GM19351 (cell line): ENCODE measurements around the gene L1TD1.
"Not testable (repeated sequence)": the region's sequence is repeated elsewhere in the genome, so short reads cannot be mapped to it uniquely, and the experiment has no call there.

Experiments
- ATAC-seq: cut with Tn5 transposase; IDR thresholded peaks from one replicate; pipeline ENCODE4 v1.9.1; 2021; ENCODE audit warnings: mild to moderate bottlenecking, moderate library complexity; ENCODE audit not compliant: unreplicated experiment

Gene L1TD1

DNA sequence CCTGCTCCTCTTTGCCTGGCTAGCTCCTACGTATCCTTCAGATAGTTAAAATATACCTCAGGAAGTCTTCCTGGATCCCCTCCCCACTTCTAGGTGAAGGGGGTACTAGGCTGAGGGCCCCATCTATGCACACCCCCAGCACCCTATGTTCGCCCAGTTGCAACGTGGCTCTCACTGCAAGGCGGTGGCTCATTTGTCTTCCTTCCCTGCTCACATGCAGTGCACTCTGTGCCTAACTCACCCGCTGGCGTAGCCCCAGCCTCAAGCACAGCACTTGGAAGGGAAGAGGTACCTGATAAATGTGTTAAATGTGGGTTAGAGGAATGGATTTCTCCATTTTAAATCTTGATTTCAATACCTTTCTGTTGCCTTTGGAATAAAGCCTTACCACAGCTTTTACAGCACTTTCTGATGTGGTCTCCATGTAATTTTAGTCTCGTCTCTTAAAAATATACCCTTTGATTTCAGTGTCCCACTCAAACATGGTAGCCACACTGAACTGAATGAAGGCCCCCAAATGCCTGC lies 39.3 kb downstream of the L1TD1 start:
- ATAC-seq = no peak

DNA sequence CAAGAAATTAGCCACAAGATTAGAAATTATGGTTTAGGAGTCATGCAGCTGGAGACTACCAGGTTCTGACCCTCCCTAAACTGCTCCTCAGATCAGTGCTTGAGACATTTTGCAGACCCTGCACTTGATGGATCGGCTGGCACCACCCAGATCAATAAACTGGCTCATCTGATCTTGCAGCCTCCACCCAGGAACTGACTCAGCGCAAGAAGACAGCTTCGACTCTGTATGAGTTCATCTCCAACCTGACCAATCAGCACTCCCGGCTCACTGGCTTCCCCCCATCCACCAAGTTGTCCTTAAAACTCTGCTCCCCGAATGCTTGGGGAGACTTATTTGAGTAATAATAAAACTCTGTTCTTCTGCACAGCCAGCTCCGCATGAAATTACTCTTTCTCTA lies 40.0 kb downstream of the L1TD1 start:
- ATAC-seq = no peak

DNA sequence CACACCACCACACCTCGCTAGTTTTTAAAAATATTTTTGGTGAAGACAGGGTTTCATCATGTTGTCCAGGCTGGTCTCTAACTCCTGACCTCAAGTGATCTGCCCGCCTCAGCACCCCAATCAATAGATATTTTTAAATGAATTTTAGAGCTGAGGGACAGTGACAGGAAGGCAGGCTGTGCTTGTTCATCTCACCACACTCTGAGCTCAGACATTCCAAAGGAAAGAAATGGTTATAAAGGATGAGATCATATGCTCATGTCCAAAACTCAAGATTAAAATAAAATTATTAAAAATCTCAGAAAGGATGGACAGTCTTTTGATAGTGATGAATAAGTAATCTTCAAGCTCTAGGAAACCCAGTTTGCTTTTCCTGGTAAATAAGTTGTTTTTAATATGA lies 40.9 kb downstream of the L1TD1 start:
- no peak for ATAC-seq

DNA sequence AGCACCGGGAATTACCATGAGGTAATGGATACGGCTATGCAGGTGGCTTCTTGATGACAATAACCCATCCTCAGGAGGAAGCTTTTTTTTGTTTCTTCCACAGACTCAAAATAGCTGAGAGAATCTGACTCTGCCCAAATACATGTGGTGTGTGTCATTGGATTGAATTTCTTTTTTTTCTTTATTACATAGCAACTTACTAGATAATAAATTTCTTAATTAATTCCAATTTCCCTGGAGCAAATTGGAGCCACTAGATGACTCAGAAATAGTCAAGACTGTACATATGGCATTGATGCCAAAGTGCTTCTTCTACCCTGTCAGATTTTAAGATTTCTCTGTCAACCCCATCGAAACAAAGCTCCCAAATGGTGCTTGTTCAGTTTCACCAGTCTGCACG lies 42.7 kb downstream of the L1TD1 start:
- ATAC-seq = no peak

DNA sequence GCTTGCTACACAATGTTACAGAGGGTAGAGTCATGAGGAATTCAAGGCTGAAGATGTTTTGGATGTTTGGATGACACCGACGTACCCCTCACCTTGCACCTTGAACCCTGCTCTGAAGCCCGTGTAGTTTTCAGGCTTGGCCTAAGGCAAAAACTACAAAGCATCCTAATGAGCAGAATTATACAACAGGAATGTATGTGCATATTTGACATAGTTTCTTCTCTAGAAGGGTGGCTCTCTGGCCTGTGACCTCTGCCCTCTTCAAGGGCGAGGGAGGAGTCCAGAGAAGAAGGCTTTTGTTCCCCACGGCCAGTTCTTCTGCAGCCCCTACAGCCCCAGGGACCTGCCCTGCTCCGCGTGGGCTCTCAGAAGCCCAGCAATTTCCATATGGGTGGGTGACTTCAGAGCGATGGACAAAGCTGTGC lies 43.3 kb downstream of the L1TD1 start:
- no peak for ATAC-seq

DNA sequence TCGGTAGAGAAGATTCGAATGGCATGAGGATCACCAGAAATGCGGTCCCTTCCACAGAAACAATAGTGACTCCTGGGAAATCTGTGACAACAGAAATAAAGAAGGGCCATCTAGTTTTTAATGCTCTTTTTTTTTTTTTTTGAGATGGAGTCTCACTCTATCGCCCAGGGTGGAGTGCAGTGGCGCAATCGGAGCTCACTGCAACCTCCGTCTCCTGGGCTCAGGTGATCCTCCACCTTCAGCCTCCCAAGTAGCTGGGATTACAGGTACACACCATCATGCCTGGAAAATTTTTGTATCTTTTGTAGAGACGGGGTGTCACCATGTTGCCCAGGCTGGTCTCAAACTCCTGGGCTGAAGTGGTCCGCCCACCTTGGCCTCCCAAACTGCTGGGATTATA lies 43.9 kb downstream of the L1TD1 start:
- no peak for ATAC-seq

DNA sequence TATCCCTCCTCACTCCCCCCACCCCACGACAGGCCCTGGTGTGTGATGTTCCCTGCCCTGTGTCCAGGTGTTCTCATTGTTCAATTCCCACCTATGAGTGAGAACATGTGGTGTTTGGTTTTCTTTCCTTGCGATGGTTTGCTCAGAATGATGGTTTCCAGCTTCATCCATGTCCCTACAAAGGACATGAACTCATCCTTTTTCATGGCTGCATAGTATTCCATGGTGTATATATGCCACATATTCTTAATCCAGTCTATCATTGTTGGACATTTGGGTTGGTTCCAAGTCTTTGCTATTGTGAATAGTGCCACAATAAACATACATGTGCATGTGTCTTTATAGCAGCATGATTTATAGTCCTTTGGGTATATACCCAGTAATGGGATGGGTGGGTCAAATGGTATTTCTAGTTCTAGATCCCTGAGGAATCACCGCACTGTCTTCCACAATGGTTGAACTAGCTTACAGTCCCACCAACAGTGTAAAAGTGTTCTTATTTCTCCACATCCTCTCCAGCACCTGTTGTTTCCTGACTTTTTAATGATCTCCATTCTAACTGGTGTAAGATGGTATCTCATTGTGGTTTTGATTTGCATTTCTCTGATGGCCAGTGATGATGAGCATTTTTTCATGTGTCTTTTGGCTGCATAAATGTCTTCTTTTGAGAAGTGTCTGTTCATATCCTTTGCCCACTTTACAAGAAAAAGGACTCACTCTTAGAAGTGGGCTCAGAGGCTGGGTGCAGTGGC lies 45.2 kb downstream of the L1TD1 start:
- ATAC-seq = not testable (repeated sequence)

DNA sequence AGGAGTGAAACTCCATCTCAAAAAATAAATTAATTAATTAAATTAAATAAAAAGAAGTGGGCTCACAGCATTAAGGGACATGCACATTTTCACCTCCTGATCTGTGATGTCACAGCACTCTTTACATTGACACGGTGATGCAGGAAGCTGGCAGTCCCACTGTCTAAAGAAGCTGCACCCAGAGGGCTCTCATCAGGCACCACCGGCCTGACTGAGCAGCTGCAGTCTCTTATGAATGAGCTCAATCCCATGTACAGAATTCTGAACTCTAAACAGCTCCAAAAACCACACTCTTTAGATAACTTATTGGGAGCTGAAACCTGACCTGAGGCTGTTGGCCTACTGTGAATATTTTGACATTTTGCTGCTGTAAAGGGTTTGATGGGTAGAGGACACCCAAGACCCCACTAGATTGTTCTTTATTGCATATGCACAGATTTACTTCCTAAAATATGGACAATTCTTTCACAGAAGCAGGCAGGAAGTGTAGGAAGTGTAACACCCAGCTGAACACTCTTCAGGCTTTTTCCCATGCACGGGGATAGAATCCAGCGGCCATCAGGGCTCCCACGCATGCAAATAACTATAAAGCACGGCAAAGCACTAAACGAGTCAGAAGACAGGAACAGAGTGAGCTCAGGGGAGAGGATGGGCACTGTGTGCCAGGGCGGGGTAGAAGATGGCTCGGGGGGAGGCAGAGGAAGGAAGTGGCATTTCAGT lies 46.2 kb downstream of the L1TD1 start:
- no peak for ATAC-seq

DNA sequence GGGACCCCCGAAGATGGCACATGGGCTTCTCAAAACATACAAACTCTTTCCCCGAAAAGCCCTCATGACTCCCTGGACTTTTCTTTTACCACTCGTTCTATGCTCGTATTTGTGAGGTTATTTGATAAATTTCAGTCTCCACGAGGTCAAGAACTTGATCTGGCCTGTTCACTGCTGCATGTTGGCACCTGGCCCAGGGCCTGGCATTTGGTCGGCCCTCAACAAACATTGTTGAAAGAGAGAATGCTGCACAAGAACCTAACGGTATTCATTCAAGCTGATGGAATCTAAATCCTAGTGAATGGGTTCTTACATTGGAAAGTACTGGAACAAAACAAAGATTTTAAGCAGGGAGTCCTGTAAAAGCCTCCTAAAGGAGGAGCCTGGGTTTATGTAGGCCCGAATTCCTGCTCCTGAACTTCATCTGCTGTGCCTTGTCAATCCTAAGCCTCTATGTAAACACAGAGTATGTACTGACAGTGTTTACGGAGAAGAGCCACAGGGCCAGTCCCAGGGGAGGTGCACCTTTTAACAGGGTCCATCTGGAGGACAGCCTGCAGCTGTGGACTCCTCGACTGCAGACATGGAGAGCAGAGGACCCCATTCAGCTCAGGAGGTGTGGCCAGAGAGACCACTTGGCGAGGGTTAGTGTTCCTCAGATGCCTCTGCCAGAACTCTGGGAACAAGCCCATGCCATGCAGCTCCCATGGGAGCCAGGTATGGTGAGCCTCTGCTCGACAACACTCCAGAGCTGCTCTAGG lies 46.9 kb downstream of the L1TD1 start:
- ATAC-seq = no peak

DNA sequence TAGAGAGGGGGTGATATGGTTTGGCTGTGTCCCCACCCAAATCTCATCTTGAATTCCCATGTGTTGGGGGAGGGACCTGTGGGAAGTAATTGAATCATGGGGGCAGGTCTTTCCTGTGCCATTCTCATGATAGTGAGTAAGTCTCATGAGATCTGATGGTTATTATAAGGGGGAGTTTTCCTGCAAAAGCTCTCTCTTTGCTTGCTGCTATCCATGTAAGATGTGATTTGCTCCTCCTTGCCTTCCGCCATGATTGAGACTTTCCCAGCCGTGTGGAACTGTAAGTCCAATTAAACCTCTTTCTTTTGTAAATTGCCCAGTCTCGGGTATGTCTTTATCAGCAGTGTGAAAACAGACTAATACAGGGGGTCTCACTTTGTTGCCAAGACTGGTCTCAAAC lies 49.7 kb downstream of the L1TD1 start:
- not testable (repeated sequence) for ATAC-seq

DNA sequence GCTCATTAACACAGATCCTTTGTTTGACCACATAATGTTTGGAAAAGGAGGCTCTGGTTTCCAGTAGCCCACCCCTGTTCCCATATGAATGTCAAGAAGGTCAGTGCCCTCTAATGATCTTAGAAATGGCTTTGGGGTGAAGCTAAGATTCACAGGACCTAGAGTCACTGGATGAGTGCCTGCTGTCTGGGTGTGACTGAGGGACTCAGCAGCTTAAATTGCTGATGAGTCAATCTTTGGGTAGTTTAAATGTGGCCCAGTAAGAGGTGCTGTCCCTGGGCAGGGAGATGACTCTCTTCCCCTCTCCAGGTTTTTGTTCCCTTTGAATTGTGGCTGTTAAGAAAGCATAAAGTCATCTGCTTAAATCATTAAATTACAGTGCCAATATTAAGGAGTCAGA lies 50.6 kb downstream of the L1TD1 start:
- ATAC-seq = no peak

DNA sequence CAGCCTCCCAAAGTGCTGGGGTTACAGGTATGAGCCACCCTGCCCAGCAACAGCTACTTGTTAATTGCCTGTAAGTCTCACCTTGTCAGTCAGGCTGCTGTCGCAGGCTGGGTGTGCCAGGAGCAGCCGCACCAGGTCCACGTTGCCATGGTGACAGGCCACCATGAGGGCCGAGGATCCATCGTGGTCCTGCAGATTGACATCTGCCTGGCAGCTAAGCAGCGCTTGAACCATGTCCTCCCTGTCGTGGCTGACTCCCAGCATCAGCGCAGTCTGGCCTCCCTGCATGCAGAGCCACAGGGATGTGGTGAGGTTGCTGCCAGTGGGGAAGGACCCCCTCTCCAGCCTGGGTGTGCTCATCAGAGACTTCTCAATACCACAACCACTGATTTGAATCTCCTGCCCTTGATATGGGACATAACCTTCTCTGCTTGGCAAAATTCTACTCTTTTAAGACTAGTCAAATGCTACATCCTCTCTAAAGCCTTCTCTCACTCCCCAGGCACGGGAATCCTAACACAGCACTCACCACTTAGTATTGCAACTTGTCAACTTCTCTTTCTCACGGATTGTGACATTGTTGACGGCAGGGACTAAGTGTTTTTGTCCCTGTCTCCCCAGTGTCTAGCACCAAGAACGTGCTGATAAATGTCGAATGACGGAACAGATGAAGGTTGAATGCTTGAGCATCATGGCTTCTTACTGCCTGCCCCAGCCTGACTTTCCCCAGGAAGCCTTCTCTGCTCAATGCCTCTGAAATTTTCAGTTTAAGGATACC lies 52.9 kb downstream of the L1TD1 start:
- ATAC-seq = no peak

DNA sequence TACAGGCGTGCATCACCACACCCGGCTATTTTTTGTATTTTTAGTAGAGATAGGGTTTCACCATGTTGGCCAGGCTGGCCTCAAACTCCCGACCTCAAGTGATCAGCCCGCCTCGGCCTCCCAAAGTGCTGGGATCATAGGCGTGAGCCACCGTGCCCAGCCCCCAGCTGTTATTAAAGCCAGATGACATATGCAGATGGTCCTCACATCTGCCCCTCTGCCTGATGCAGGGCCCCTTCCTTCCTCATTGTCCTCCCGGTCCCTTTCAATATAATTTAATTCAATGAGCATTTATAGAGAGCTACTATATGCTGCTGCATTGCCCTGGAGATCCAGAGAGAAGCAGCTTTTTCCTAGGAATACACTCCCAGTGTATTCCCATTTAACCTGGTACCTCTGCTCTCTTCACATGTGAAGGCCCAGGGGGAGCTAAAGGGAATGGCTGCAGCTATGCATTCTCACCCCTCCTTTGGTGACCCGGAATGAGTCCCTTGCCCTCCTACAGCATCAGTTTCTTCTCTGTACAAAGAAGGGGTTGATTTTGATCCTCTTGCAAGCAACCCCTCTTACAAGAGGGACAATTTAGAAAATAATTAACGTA lies 55.6 kb downstream of the L1TD1 start:
- ATAC-seq = no peak

DNA sequence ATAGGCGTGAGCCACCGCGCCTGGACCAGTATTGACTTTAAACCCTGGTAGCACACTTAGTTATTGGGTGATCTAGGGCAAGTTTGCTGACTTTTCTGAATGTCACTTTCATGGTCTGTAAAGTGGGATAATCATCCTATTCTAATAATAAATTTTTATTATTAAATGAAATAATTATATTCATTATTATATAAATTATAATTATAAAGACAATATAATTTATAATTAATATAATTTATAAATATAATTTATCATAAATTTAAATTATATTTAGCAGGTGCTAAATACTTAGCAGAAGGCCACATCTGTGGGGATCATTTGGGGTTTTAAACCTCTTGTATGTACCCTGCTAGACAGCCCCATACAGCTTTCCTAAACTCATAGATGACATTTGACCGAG lies 64.9 kb downstream of the L1TD1 start:
- no peak for ATAC-seq

DNA sequence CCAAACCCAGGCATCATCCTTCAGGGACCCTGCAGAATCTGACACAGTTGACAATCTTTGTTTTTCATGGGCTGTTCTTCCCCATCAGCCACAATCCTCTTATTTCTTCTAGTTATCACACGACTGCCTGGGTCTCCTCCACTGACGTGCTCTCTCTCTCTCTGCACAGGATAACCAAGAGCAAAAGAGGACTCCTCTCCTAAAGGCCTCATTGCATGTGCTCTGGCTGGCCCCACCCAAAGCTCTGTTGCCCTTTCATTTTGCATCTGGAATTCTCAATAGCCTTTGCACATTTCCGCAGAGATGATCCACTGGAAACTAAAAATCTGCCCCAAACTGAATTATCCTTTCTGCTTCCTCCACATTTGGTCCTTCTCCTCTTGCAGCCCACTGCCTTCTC lies 66.0 kb downstream of the L1TD1 start:
- ATAC-seq = no peak
